ELF-1 (cell line): ENCODE data around the gene CLIC5.

Experiments used
- DNase-seq: peaks from one replicate; pipeline ENCODE4 v3.0.0-alpha.2; 2016; ENCODE audit warnings: low read depth, low spot score

CLIC5 gene

DNA sequence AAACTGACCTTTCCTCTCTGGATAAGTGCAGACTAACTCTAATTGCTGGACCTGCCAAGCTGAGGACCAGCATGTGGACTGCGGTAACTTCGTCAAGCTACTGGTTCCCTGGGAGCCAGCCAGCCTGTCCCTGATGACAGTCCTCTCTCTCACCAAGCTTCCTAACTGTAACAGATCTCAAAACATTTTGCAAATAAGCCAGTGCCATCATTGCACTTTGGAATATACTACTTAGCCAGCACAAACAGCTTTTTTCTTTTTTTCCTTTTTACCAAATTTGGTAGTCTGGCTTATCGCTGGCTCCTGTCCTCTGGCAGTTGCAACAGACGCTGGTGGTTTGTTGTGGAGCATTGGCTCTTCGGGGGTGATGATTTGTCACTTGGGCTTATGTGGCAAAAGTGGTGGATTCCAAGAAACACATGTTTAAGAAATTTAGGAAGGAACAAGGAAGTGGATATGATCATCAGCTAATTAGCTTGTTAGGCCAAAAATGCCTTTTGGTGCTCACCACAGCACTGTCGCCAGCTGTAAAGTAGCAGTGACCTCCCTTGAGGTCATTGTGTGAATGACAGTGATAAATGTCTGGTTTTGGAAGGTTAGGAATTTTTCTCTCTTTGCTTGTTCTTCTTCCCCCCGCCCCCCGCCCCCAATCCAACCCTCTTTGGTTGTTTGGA, 171.7 kb downstream of the CLIC5 start:
- DNase-seq = no peak

DNA sequence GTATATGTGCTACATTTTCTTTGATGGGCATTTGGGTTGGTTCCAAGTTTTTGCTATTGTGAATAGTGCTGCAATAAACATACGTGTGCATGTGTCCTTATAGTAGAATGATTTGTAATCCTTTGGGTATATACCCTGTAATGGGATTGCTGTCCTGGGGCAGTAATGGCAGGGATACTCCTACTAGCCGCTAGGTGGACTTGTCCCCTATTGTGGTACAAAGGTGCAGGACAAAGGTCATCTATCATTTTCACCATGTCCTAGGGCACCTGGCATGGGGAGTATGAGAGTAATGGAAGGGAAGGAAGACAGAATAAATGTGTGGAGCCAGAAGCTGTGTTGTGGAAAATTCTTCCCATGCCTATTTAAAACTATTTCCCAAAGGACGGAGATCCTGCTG, 174.6 kb downstream of the CLIC5 start:
- DNase-seq = no peak

DNA sequence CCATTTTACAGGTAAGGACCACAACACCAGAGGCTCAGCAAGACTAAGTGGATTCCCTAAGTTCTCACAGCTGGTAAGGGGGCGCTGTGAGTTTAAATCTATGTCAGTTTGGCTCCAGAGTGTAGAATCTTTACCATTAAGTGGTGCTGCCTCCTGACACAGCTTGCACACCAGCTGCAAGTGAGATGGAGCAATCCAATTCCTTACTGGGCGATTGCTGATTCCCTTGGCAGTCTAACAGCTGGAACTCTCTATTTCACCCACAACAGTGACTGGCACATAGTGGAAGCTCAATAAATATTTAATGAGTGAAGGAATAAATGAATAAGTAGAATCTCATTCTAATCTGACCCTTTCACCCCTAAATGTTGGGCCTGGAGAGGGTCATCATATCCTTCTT, 176.7 kb downstream of the CLIC5 start:
- DNase-seq = no peak

DNA sequence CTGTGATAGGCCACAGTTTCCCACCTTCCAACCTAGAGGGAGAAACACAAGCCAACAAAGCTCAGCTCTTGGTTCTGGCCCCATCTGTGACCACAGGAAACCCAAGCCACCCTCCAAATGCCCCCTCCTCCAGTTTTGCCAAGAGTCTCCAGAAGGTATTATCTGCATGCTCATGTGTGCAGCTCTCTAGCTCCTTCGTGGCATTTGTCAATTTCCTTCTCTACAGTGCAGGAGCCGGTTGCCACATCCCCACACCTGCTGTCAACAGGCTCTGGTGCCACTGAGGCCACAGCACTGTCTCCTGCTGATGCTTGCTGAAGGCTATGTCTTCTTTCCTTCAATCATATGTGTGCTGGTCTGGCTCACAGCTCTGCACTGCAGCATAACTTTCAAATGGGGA, 177.2 kb downstream of the CLIC5 start:
- no peak for DNase-seq

DNA sequence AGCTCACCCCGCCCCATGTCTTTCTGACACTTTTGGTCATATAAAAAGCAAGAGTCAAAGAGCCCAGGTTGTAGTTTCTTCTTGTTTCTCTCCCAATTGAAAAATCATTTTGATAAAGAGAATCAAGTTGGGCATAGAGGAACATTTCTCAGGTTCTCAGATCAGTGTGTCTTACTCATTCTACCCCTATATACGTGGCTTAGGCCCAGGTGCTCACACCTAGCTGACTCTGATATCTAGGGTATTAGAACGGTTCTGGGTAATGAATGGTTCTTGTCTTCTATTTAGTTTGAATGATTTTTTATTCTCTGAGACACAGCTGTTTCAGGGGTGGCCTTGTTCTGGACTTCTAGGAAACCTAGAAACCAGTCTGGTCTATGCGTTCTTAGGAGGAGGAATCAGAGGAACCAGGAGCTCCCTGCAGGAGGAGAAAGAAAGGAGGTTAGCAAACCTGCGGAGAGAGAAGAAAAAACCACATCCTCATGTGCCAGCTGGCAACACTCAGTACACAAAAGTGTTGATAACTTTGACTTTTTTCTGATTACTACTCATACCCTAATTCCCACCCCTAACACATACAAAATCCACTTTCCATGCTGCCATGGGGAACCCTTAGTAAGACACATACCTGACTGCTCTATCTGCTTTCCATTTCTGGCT, 178.0 kb downstream of the CLIC5 start:
- DNase-seq = no peak

DNA sequence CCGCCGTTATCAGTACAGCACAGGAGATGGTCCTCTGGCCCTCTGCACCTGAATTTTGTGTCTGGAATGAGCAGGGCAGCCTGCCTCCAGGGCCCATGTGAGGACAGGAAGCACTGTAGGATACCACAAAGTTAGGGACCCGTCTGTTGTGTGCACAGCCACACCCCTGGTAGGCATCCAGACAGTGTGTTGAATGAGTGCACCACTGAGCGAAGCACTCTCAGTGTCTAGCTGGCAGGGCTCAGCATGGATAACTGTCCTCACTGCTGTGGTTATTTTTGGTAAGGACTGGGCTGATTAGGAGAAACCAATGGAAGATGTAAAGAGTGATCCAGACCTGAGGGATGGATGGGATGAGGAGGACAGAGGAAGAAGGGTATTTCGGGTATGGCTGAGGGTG, 178.7 kb downstream of the CLIC5 start:
- no peak for DNase-seq

DNA sequence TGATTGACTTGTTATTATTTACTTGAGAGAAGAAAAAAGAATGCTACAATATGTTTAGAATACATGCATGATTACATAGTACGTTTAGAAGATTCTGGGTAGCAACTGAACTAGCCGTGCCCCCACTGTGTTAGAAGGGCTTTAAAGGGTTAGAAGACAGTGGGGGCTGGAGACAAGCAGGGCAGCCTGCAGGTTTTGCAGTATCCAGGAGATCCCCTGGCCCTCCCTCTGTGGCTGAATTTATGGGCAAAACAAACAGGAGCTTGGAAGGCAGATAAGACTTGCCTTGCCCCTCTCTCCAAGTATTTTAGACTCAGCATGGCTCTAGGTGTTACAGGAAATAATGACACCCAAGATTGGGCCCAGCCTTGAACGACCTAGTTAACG, 179.2 kb downstream of the CLIC5 start:
- DNase-seq = no peak

DNA sequence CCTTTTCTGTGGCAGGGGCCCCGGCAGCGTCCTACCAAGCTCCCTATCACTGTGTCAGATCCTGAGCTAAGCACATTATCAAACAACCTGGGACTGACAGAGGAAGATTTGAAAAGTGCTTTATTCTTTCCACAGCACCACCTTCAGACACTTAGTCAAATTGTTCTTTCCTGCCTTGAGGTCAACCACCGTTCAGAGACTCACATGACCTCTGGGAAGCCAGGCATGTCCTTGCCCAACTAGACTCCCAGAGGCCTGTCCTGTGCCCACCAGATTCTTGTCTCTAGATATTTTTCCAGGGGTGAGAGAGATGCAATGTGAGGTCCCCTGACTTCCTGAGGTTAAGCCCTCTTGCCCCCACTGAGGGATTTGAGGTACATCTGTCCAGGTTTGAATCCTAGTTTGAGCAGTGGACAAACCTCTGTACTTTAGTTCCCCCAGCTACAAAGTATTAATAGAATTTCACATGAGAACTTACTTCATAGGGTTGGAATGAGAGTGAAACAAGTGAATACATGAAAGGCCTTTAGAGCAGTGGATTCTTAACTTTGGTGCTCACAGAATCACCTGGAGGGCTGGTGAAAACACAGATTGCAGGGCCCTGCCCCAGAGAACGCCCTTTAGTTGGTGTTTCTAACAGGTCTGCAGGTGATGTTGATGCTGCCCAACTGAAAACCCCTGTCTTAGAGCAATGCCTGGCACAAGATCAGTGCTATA, 179.8 kb downstream of the CLIC5 start:
- no peak for DNase-seq

DNA sequence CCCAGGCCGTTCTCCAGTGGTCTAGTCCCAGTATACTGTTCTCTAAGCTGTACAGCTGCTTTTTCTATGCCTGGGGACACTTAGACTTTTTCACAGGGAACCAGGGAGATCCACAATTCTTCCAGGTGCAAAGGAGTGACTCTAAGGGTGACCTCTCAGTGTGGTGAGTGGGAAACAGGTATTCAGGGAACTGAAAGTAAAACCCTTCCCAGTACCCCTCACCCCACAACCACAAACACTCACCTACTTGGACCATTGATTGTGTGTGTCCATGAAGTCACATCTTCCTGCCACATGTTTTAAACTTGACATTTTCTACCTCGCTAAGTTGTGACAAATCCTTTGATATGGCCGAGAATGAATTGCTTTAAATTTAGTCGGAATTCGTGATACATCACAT, 183.6 kb downstream of the CLIC5 start:
- DNase-seq = no peak
